ENCODE measurements around the gene HNF1B.

The HNF1B gene

DNA sequence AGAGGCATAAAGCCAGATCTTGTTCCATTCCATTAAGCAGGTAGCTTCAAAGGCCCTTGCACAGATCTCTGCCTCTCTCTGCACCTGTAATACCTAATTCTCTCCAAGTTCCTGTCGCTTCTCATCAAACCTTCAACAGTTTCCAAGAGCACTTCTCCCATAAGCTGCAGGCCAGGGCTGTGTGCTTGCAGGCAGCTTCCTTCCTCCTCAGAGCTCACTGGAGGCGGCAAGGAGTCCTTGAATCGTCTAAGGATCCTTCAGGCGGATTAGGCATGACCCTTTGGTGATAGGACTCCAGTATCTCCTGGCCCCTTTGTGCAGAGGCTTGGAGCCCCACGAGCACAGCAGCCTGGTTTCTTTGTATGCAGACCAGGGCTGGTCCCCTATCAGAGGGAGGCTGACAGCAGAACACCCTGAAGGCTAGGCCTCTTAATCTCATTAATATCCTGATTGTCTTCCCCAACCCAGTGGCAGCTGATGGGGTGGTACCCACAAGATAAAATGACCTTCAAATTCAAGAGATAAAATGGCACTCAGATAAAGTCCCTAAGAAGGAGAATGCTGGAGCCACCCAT, 19.8 kb downstream of the HNF1B start:
- Histone ChIP-seq H3K27ac (ENCODE audit: low read depth in 2 of 2, low read length in 2 of 2) (peak overlapping the region; percentile 78 to 80), H3K27me3 (ENCODE audit: control insufficient read depth in 2 of 2, insufficient read depth in 2 of 2, low read length in 2 of 2) (no peaks in the 10 kb centered on the region), H3K4me1 (ENCODE audit: control insufficient read depth in 2 of 2, insufficient read depth in 2 of 2, low read length in 2 of 2) (peaks cover 51 to 59% of the 10 kb centered on the region in 2 donors)

DNA sequence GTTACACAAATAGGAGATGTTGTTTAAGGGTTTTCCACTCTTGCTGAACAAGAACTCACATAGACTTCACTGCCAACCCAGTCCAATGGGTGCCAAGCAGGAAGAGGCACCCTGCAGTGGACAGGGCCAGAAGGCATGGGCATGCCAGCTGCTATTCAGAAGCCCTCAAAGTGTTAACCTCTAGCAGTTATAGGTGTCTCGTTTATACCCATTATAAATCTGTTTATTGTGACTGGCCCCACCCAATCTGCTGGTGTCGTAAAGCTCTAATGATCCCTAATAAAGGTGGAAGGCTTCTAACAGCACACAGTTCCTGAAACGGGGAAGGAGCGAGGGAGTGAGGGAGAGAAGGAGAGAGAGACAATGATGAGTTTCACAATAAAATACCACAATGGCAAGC, 23.9 kb downstream of the HNF1B start:
- H3K4me3 ChIP-seq (ENCODE audit: low read length in 2 of 2): peak overlapping the region; percentile 28 to 31
- no peaks in the 10 kb centered on the region for H3K27me3 ChIP-seq (ENCODE audit: control insufficient read depth in 2 of 2, insufficient read depth in 2 of 2, low read length in 2 of 2)
- H3K9ac ChIP-seq (ENCODE audit: low read depth in 1 of 2, low read length in 2 of 2): no peak overlapping the region
- H3K27ac ChIP-seq (ENCODE audit: low read depth in 2 of 2, low read length in 2 of 2): peak overlapping the region; percentile 75 to 80
- peaks cover 62 to 74% of the 10 kb centered on the region in 2 donors for H3K4me1 ChIP-seq (ENCODE audit: control insufficient read depth in 2 of 2, insufficient read depth in 2 of 2, low read length in 2 of 2)
- H3K9me3 ChIP-seq (ENCODE audit: control insufficient read depth in 2 of 2, low read length in 2 of 2): no peaks in the 10 kb centered on the region
- peaks cover 3 to 17% of the 10 kb centered on the region in 2 donors for H3K36me3 ChIP-seq (ENCODE audit: control insufficient read depth in 2 of 2, insufficient read depth in 2 of 2, low read length in 2 of 2)

More for the DNA sequence above, 19.8 kb downstream of the HNF1B start:
- Histone ChIP-seq H3K9ac (ENCODE audit: low read depth in 1 of 2, low read length in 2 of 2) (peak overlapping the region; percentile 41 to 44), H3K4me3 (ENCODE audit: low read length in 2 of 2) (peak overlapping the region in 1 of 2 donors; percentile 44), H3K36me3 (ENCODE audit: control insufficient read depth in 2 of 2, insufficient read depth in 2 of 2, low read length in 2 of 2) (peaks cover 5 to 6% of the 10 kb centered on the region in 2 donors), H3K9me3 (ENCODE audit: control insufficient read depth in 2 of 2, low read length in 2 of 2) (no peaks in the 10 kb centered on the region)

DNA sequence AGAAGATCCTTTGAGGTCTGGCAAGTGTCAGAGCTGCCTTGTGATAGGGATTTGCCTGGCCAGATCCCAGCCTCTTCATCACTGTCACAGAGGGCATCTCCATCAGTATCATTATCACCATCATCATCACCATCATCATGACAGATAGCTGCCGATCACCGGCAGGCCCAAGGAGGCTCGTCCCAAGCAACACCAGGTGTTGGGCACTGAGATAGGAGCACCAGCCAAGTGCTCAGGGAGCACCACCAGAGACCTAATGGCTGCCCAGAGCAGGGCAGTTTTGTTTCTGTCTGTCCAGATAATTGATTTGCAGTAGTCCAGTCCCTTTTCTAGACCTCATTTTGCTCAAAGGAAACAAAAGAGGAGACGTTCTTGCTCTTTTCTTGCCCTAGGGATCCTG, 25.0 kb downstream of the HNF1B start:
- H3K9me3 ChIP-seq (ENCODE audit: control insufficient read depth in 2 of 2, low read length in 2 of 2): no peaks in the 10 kb centered on the region
- H3K27ac ChIP-seq (ENCODE audit: low read depth in 2 of 2, low read length in 2 of 2): peak overlapping the region in 1 of 2 donors; percentile 23
- H3K36me3 ChIP-seq (ENCODE audit: control insufficient read depth in 2 of 2, insufficient read depth in 2 of 2, low read length in 2 of 2): peaks cover 3 to 19% of the 10 kb centered on the region in 2 donors
- H3K4me3 ChIP-seq (ENCODE audit: low read length in 2 of 2): no peak overlapping the region
- peaks cover 51 to 67% of the 10 kb centered on the region in 2 donors for H3K4me1 ChIP-seq (ENCODE audit: control insufficient read depth in 2 of 2, insufficient read depth in 2 of 2, low read length in 2 of 2)
- H3K9ac ChIP-seq (ENCODE audit: low read depth in 1 of 2, low read length in 2 of 2): no peak overlapping the region
- no peaks in the 10 kb centered on the region for H3K27me3 ChIP-seq (ENCODE audit: control insufficient read depth in 2 of 2, insufficient read depth in 2 of 2, low read length in 2 of 2)

DNA sequence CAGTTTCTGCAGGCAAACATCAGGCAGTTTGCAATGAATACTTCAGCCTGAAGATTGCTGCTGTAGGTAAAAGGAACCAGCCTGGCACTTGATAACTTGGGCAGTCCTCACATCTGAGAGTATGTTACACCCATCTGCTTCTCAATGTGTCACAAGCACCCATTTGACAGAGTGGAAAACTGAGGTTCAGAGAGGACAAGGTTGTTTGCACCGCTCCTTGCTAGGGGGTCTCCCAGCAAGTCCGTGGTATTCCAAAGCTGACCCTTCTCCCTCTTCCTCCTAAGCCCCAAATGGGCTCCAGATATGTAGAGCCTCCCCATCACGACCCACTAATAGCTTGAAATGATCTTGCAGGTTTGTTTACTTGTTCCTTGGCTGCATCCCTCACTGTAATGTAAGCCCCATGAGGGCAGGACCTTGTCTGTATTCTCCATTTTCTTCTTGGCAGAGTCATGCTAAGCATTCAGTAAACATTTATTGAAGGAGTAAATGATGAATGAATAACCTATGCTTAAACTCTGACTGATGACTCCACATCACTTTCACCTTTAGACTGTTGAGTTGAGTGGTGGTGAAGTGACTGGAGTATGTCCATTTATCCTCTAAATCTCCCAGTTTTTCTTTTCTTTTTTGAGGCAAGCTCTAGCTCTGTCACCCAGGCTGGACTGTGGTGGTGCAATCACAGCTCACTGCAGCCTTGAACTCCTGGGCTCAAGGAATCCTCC, 26.4 kb downstream of the HNF1B start:
- H3K9me3 ChIP-seq (ENCODE audit: control insufficient read depth in 2 of 2, low read length in 2 of 2): no peaks in the 10 kb centered on the region
- H3K4me3 ChIP-seq (ENCODE audit: low read length in 2 of 2): no peak overlapping the region
- H3K27me3 ChIP-seq (ENCODE audit: control insufficient read depth in 2 of 2, insufficient read depth in 2 of 2, low read length in 2 of 2): peaks cover 0 to 3% of the 10 kb centered on the region in 2 donors
- peak overlapping the region in 1 of 2 donors; percentile 1 for H3K27ac ChIP-seq (ENCODE audit: low read depth in 2 of 2, low read length in 2 of 2)
- H3K9ac ChIP-seq (ENCODE audit: low read depth in 1 of 2, low read length in 2 of 2): no peak overlapping the region
- H3K36me3 ChIP-seq (ENCODE audit: control insufficient read depth in 2 of 2, insufficient read depth in 2 of 2, low read length in 2 of 2): peaks cover 6 to 26% of the 10 kb centered on the region in 2 donors
- H3K4me1 ChIP-seq (ENCODE audit: control insufficient read depth in 2 of 2, insufficient read depth in 2 of 2, low read length in 2 of 2): peaks cover 51 to 67% of the 10 kb centered on the region in 2 donors

DNA sequence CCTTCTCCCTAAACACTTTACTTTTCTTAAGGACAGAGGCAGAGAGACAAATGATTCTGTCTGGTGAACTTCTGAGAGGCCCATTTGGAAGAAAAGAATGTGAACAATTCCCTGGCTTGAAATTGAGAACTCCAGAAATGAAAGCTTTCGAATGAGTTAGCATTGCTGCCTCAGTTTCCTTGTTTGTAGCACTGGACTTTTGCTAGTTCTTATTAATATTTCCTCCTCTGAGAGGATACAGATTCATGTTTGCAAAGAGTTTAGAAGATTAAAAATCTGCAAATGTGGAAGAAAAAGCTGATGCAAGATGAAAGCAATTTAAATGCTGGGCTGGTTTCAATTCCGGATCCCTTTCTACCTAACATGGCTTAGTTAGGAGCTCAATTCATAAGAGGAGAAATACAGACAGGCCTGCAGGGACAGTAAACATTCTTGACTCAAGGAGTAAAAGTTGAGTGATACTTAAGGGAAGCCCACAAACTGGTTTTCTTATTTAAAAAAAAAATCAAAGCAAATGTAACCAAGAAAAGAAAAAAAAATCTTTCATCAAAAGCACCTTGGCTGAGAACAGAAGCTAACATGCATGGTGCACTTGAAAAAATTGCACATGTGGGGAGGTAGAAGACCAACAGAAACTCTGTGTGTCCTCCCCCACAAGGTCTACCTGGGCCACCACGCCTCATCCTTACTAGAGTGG, 27.1 kb downstream of the HNF1B start:
- Histone ChIP-seq H3K9me3 (ENCODE audit: control insufficient read depth in 2 of 2, low read length in 2 of 2) (no peaks in the 10 kb centered on the region), H3K4me1 (ENCODE audit: control insufficient read depth in 2 of 2, insufficient read depth in 2 of 2, low read length in 2 of 2) (peaks cover 53 to 66% of the 10 kb centered on the region in 2 donors), H3K9ac (ENCODE audit: low read depth in 1 of 2, low read length in 2 of 2) (peak overlapping the region in 1 of 2 donors; percentile 18), H3K27ac (ENCODE audit: low read depth in 2 of 2, low read length in 2 of 2) (peak overlapping the region; percentile 26 to 74), H3K27me3 (ENCODE audit: control insufficient read depth in 2 of 2, insufficient read depth in 2 of 2, low read length in 2 of 2) (peaks cover 0 to 3% of the 10 kb centered on the region in 2 donors), H3K36me3 (ENCODE audit: control insufficient read depth in 2 of 2, insufficient read depth in 2 of 2, low read length in 2 of 2) (peaks cover 6 to 26% of the 10 kb centered on the region in 2 donors), H3K4me3 (ENCODE audit: low read length in 2 of 2) (no peak overlapping the region)

DNA sequence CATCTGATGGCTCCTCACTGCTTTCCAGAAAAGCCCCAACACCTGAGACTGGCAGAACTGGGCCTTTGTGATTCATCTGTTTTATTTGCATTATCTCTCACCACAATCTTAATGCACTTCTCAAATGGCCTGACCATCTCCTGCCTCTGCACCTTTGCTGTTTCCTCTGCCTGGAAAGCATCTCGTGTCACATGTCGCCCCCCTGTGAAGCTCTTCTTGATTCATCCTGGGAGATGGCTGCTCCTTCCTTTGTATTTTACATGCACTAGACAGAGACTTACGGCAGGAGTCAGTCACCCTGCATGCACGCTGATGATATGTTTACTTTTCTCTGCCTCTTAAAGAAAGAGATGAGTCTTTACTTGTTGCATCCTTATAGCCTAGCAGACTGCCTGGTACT, 30.0 kb downstream of the HNF1B start:
- no peak overlapping the region for H3K4me3 ChIP-seq (ENCODE audit: low read length in 2 of 2)
- H3K9me3 ChIP-seq (ENCODE audit: control insufficient read depth in 2 of 2, low read length in 2 of 2): no peaks in the 10 kb centered on the region
- H3K36me3 ChIP-seq (ENCODE audit: control insufficient read depth in 2 of 2, insufficient read depth in 2 of 2, low read length in 2 of 2): peaks cover 17 to 21% of the 10 kb centered on the region in 2 donors
- H3K9ac ChIP-seq (ENCODE audit: low read depth in 1 of 2, low read length in 2 of 2): no peak overlapping the region
- H3K27me3 ChIP-seq (ENCODE audit: control insufficient read depth in 2 of 2, insufficient read depth in 2 of 2, low read length in 2 of 2): peaks cover 0 to 3% of the 10 kb centered on the region in 2 donors
- peaks cover 33 to 54% of the 10 kb centered on the region in 2 donors for H3K4me1 ChIP-seq (ENCODE audit: control insufficient read depth in 2 of 2, insufficient read depth in 2 of 2, low read length in 2 of 2)
- no peak overlapping the region for H3K27ac ChIP-seq (ENCODE audit: low read depth in 2 of 2, low read length in 2 of 2)

DNA sequence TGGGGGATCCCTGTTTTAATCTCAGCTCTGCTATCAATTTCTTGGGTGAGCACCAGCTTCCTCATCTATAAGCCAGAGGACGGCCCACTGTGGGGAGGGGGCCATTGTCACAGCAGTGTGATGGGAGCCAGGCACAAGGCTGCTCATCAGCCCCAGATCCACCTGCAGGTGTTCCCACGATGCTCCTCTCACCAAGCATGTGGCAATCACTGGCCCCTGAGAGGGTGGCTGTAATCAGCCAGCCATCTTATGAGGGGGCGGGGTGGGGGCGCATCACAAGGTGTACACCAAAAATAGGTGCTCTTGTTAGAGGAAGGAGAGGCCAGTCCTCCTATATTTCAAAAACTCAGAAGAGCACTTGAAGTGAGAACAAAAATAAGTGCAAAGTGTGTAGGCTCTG, 31.2 kb downstream of the HNF1B start:
- Histone ChIP-seq H3K9me3 (ENCODE audit: control insufficient read depth in 2 of 2, low read length in 2 of 2) (no peaks in the 10 kb centered on the region), H3K27ac (ENCODE audit: low read depth in 2 of 2, low read length in 2 of 2) (no peak overlapping the region), H3K9ac (ENCODE audit: low read depth in 1 of 2, low read length in 2 of 2) (no peak overlapping the region), H3K4me1 (ENCODE audit: control insufficient read depth in 2 of 2, insufficient read depth in 2 of 2, low read length in 2 of 2) (peaks cover 38 to 55% of the 10 kb centered on the region in 2 donors), H3K4me3 (ENCODE audit: low read length in 2 of 2) (no peak overlapping the region), H3K27me3 (ENCODE audit: control insufficient read depth in 2 of 2, insufficient read depth in 2 of 2, low read length in 2 of 2) (peaks cover 0 to 3% of the 10 kb centered on the region in 2 donors), H3K36me3 (ENCODE audit: control insufficient read depth in 2 of 2, insufficient read depth in 2 of 2, low read length in 2 of 2) (peaks cover 14 to 15% of the 10 kb centered on the region in 2 donors)

DNA sequence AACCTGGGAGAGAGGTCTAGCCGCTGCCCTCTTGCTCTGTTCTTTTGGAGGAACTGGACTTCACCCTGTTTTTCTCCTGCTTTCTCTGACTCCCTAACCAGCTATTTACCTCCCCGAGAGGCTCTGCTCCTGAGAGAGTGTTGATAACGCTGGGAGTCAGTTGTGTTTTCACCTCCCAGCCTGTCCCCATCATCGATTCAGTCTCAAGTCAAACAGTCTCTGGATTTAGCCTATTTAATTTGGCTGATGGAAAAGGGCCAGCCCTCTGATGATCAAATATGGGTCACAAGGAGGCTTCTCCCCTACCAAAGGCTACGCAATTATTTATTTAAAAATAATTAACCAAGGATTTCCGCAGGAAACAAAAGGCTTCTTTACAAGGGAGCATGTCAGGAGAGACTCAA, 31.8 kb downstream of the HNF1B start:
- Histone ChIP-seq H3K4me3 (ENCODE audit: low read length in 2 of 2) (no peak overlapping the region), H3K9me3 (ENCODE audit: control insufficient read depth in 2 of 2, low read length in 2 of 2) (no peaks in the 10 kb centered on the region), H3K27ac (ENCODE audit: low read depth in 2 of 2, low read length in 2 of 2) (no peak overlapping the region), H3K27me3 (ENCODE audit: control insufficient read depth in 2 of 2, insufficient read depth in 2 of 2, low read length in 2 of 2) (peaks cover 0 to 3% of the 10 kb centered on the region in 2 donors), H3K36me3 (ENCODE audit: control insufficient read depth in 2 of 2, insufficient read depth in 2 of 2, low read length in 2 of 2) (peaks cover 12 to 14% of the 10 kb centered on the region in 2 donors), H3K4me1 (ENCODE audit: control insufficient read depth in 2 of 2, insufficient read depth in 2 of 2, low read length in 2 of 2) (peaks cover 37 to 55% of the 10 kb centered on the region in 2 donors), H3K9ac (ENCODE audit: low read depth in 1 of 2, low read length in 2 of 2) (no peak overlapping the region)

DNA sequence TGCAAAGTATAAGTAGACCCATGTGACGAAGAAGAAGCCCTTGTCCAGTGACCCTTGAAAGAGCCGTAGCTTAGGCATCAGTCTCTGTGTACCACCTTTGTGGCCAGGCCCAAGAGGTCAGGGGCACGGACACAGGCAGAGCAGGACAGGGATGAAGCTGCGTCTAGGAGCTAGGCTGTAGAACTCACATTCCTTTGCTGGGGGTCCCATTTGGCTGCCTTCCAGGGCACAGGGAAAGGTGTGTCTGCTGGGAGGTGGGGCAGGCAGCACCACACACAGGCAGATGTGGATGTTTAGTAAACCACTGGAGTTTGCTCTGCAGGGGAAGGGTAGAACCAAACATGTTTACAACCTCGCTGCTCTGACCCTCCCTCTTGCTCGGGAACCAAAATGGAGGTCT, 33.7 kb downstream of the HNF1B start:
- peak overlapping the region in 1 of 2 donors; percentile 15 for H3K9ac ChIP-seq (ENCODE audit: low read depth in 1 of 2, low read length in 2 of 2)
- peak overlapping the region; percentile 87 to 94 for H3K27ac ChIP-seq (ENCODE audit: low read depth in 2 of 2, low read length in 2 of 2)
- H3K36me3 ChIP-seq (ENCODE audit: control insufficient read depth in 2 of 2, insufficient read depth in 2 of 2, low read length in 2 of 2): peaks cover 13 to 14% of the 10 kb centered on the region in 2 donors
- H3K4me3 ChIP-seq (ENCODE audit: low read length in 2 of 2): no peak overlapping the region
- H3K4me1 ChIP-seq (ENCODE audit: control insufficient read depth in 2 of 2, insufficient read depth in 2 of 2, low read length in 2 of 2): peaks cover 33 to 44% of the 10 kb centered on the region in 2 donors
- no peaks in the 10 kb centered on the region for H3K9me3 ChIP-seq (ENCODE audit: control insufficient read depth in 2 of 2, low read length in 2 of 2)
- H3K27me3 ChIP-seq (ENCODE audit: control insufficient read depth in 2 of 2, insufficient read depth in 2 of 2, low read length in 2 of 2): peaks cover 0 to 3% of the 10 kb centered on the region in 2 donors

Data from mucosa of rectum (tissue), 2 donors.